ENCODE results near the gene CPOX. TPM values are rescaled to one million over a fixed set of nuclear protein-coding genes. Genes with fewer than 3 reads are reported as not detected.

CPOX gene
- total RNA-seq, 1 experiment from 2014 or later, result 24.7 TPM

DNA sequence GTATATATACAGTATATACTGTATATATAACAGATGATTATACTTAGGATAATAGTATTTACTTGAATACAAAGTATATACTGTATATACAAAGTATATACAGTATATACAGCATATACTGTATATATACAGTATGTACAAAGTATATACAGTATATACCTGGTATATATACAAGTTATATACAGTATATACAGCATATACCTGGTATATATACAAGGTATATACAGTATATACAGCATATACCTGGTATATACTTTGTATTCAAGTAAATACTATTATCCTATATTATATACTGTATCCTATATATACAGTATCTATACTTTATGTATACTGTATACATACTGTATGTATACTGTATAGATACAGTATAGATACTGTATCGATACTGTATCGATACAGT is 14.6 kb upstream of the CPOX start:
- Histone ChIP-seq H2BK12ac (ENCODE audit: insufficient read length, low read depth, low read length) (no peak overlapping the region), H2BK120ac (ENCODE audit: low read depth, low read length, poor library complexity, severe bottlenecking) (no peak overlapping the region), H3K4ac (ENCODE audit: low read depth, low read length) (no peak overlapping the region), H2BK5ac (ENCODE audit: insufficient read length, low read length) (no peak overlapping the region), H3T11ph (ENCODE audit: low read length) (no peak overlapping the region), H3K79me2 (ENCODE audit: insufficient read depth, low read length) (no peaks in the 10 kb centered on the region), H3K18ac (ENCODE audit: insufficient read length, low read depth, low read length) (no peak overlapping the region), H2AFZ (ENCODE audit: low read length) (no peak overlapping the region), H4K91ac (ENCODE audit: insufficient read length, low read depth, low read length) (no peak overlapping the region), H4K8ac (replicated peaks; ENCODE audit: insufficient read length, low read depth, low read length) (no peak overlapping the region), H4K5ac (ENCODE audit: insufficient read length, low read depth, low read length) (no peak overlapping the region), H3K9me3 (ENCODE audit: control insufficient read depth, low read depth, low read length) (no peaks in the 10 kb centered on the region), H3K14ac (ENCODE audit: insufficient read depth, low read length) (no peak overlapping the region), H3K4me1 (ENCODE audit: insufficient read depth, low read length) (no peaks in the 10 kb centered on the region), H3K23me2 (ENCODE audit: insufficient read length, low read depth, low read length, poor library complexity, severe bottlenecking) (no peaks in the 10 kb centered on the region), H3K4me2 (ENCODE audit: insufficient read depth, insufficient read length, low read length) (no peak overlapping the region), H3K56ac (ENCODE audit: insufficient read length, low read depth, low read length) (no peak overlapping the region), H3K27ac (ENCODE audit: insufficient read length, low read depth, low read length) (no peak overlapping the region), H2BK15ac (ENCODE audit: low read depth, low read length) (no peak overlapping the region), H2AK5ac (ENCODE audit: insufficient read length, low read length) (no peak overlapping the region), H3K9ac (ENCODE audit: extremely low read depth, insufficient read length, low read length) (no peak overlapping the region), H2BK20ac (ENCODE audit: low read depth, low read length, poor library complexity, severe bottlenecking) (no peak overlapping the region), H3K79me1 (ENCODE audit: insufficient read depth, low read depth, low read length, poor library complexity, severe bottlenecking) (no peaks in the 10 kb centered on the region), H4K20me1 (ENCODE audit: control insufficient read depth, insufficient read depth, insufficient read length) (no peaks in the 10 kb centered on the region), H3K23ac (ENCODE audit: insufficient read length, low read depth, low read length) (no peak overlapping the region), H3K27me3 (ENCODE audit: insufficient read depth, low read length) (no peaks in the 10 kb centered on the region)
- no peaks in the 10 kb centered on the region for H3K27me3 Mint-ChIP-seq (ENCODE audit: low read depth)
- H3K4me1 Mint-ChIP-seq, result peaks cover 2 to 4% of the 10 kb centered on the region in 2 experiments; a peak in 2 of 4 replicates
- peaks cover 0 to 4% (median 4%) of the 10 kb centered on the region in 3 experiments; a peak in 3 of 7 replicates for H3K36me3 Mint-ChIP-seq (ENCODE audit: insufficient read depth in 1 of 3, low read depth in 3 of 3)
- WGBS (ENCODE audit: extremely low coverage, insufficient read length, low lambda C conversion rate), result no CpG with 5 or more reads among the region's 2 CpGs
- no peak for DNase-seq
- H3K27ac Mint-ChIP-seq, result no peak overlapping the region
- H3K4me3 Mint-ChIP-seq, result no peak overlapping the region
- TF ChIP-seq, protein P1, sequence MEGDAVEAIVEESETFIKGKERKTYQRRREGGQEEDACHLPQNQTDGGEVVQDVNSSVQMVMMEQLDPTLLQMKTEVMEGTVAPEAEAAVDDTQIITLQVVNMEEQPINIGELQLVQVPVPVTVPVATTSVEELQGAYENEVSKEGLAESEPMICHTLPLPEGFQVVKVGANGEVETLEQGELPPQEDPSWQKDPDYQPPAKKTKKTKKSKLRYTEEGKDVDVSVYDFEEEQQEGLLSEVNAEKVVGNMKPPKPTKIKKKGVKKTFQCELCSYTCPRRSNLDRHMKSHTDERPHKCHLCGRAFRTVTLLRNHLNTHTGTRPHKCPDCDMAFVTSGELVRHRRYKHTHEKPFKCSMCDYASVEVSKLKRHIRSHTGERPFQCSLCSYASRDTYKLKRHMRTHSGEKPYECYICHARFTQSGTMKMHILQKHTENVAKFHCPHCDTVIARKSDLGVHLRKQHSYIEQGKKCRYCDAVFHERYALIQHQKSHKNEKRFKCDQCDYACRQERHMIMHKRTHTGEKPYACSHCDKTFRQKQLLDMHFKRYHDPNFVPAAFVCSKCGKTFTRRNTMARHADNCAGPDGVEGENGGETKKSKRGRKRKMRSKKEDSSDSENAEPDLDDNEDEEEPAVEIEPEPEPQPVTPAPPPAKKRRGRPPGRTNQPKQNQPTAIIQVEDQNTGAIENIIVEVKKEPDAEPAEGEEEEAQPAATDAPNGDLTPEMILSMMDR (conservative IDR thresholded peaks at IDR 0.05), result no peak
- peaks cover 0 to 4% of the 10 kb centered on the region in 2 experiments; a peak in 4 of 5 replicates for H3K9me3 Mint-ChIP-seq

Data from H9 (cell line).